Embryonic facial prominence (tissue), 1 donor: ENCODE measurements around the gene BMPR1B.
"Not testable (repeated sequence)": the region's sequence is repeated elsewhere in the genome, so short reads cannot be mapped to it uniquely, and the experiment has no call there.

ENCODE experiments used
- DNase-seq: peaks from one replicate; pipeline ENCODE4 v3.0.0-alpha.2; 2016; ENCODE audit errors: extremely low spot score

Gene BMPR1B

GRCh38 chr4:95087657-95088455 lies 330.1 kb downstream of the BMPR1B start:
- no peak for DNase-seq

DNA sequence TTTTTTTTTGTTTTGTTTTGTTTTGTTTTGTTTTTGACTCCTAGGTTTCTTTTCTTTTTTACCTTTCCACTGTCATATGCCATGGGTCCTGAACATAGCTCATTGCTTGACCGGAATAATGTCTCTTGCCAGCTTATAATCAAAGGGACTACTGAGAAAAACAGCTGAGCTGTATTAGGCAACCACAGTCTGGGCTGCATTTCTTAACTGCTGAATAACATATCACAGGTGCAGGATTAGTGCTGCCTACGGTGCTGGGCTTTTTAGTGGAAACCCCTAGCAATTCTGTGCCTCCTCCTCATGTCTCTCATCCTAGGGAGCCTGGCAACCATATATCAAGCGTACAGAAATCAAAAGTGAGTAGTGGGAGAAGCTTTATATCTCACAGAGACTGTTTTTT lies 333.5 kb downstream of the BMPR1B start:
- no peak for DNase-seq

GRCh38 chr4:95092766-95093165 lies 335.0 kb downstream of the BMPR1B start:
- DNase-seq: no peak

GRCh38 chr4:95093460-95093859 lies 335.7 kb downstream of the BMPR1B start:
- no peak for DNase-seq

DNA sequence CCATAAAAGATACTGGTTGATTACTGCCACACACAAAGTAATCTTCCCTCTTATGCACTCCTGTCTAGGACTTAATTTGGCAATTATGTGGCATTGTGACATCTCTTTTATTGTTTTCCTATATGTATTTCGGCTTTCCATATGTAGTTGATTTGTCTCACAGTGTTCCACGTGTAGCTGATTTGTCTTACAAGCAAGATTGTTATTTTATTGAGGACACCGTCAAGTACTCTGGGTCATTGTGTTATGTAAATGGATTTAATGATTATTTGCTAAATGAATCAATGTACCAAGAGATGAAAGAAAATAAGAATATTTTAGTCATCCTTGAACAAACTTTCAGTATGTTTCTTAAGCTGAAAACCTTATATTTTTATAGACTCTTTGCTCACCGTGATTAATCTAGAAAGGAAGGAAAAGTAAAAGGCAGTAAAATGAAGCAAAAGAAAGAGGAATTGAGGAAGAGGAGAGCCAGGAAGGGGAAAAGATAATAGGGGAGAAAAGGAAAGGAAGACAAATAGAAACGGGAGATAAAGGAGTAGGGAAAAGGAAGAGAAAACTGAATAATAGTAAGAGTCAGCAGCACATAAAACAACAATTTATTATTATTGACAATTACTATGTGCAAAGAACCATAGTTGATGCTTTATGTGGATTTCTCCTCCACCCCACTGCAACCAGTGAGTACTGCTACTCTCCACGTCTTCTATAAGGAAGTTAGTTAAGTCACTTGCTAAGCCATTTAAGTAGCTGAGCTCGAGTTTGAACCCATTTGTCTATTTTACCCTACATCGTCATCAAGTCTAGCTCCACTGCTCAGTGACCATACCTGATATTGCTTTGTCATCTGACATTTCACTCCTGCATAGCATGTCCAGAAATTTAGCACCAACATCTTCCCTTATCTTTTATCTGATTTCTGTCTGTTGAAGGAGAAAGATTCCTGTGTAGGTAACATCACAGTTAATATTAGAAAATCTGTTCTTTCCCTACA lies 336.5 kb downstream of the BMPR1B start:
- DNase-seq: no peak

GRCh38 chr4:95095348-95095974 lies 337.7 kb downstream of the BMPR1B start:
- peak; percentile 16 for DNase-seq

DNA sequence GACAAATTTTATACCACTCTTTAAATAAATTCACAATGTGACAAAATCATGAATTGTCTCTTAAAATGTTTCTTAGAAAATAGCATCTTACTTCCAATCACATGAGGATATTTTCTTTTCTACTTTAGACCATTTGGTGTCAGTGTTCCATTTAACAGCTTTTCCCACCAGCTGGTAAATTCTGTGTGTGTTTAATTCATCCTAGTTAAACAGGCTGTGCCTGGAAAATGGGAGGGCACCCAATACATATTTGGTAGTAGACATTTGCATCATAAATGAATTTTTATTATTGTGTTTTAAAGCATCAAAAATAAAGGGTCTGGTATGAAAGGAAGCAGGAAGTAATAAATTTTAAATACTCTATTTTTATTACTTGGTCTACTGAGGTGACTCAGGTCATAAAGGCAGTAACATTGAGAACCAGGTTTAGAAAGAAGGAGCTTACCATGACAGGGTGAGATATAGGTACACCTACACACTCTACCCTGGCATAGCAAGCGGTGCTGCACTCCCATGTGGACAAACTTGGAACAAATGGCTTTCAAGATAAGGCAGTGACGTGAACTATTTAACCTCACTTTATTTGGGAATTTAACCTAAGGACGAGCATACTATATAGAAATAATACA lies 344.5 kb downstream of the BMPR1B start:
- no peak for DNase-seq

- no peak for DNase-seq
Measured at GRCh38 chr4:95105112-95105511, 347.4 kb downstream of the BMPR1B start.

DNA sequence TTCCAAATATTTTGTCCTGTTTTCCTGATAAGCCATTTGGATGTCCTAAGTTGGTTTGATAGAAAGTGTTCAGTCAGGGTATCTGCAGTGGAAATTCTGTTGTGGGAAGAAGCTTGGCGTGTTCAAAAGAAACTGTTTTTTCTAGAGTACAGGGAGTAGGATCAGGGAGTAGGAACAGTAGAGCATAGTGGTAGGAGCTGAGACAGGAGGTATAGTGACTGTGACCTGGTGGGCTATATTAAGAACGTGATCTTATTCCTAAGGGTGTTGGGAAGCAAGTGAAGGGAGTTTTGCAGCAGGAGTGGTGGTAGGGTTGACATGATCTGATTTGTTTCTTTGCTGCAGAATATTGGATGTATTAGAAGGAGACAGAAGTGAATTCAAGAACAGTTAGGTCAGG lies 348.2 kb downstream of the BMPR1B start:
- no peak for DNase-seq

- no peak for DNase-seq
Measured at GRCh38 chr4:95106408-95106928, 348.7 kb downstream of the BMPR1B start.

- no peak for DNase-seq
Measured at GRCh38 chr4:95107004-95107403, 349.2 kb downstream of the BMPR1B start.

DNA sequence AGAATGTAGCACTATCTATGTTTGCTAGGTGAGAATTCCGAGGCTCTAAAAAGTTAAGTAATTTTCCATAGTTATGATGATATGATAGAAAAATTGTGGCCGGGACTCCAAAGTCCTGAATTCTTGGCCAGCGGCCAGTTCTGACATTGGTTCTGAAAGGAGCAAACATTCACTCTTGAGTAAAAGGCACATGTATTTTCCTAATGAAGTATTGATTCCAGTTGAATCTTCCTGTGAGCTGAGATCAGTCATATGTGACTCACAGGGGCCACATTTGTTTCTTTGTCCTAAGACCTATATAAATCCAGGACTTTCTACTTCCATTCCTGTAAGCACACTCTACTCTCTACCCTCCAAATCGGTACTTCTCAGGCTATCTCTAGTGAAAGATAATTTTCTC lies 349.9 kb downstream of the BMPR1B start:
- DNase-seq: no peak

GRCh38 chr4:95108883-95109421 lies 351.2 kb downstream of the BMPR1B start:
- no peak for DNase-seq

DNA sequence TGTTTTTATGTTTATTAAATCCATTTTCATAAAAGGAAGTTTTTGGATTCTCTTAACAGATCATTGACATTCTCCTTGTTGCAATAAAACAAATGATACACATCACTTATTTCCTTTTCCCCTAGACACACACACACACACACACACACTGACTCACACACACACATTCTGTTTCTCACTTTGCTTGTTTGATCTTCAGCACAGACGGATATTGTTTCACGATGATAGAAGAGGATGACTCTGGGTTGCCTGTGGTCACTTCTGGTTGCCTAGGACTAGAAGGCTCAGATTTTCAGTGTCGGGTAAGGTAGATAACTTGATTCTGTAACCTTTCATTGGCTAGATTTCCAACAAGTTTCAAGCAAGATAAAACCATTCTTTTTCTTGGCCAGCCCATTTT lies 356.8 kb downstream of the BMPR1B start:
- no peak for DNase-seq

GRCh38 chr4:95118497-95118896 lies 360.7 kb downstream of the BMPR1B start:
- DNase-seq: no peak

GRCh38 chr4:95120456-95120855 lies 362.7 kb downstream of the BMPR1B start:
- DNase-seq: no peak

- no peak for DNase-seq
Measured at GRCh38 chr4:95122001-95122400, 364.2 kb downstream of the BMPR1B start.

DNA sequence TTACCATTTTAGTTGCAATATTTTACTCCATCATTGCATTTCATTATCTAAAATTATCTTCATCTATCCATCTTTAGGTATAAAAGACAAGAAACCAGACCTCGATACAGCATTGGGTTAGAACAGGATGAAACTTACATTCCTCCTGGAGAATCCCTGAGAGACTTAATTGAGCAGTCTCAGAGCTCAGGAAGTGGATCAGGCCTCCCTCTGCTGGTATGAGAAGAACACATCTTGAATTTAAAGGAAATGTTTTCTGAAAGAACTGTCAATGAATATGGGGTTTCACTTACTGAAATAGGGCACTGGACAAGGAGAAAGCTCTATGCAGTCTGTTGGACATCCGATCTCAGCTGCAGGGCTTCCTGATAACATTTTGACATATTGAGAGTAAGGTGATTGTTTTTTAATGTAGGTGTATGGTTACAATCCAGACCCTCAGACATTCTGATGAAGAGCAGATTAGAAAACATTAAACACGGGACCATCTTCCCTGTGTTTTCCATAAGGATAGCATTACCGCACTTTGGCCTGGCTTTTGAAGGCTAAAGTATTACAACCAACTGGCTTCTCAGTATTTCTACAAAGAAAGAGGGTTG lies 367.2 kb downstream of the BMPR1B start:
- peak; percentile 25 for DNase-seq

DNA sequence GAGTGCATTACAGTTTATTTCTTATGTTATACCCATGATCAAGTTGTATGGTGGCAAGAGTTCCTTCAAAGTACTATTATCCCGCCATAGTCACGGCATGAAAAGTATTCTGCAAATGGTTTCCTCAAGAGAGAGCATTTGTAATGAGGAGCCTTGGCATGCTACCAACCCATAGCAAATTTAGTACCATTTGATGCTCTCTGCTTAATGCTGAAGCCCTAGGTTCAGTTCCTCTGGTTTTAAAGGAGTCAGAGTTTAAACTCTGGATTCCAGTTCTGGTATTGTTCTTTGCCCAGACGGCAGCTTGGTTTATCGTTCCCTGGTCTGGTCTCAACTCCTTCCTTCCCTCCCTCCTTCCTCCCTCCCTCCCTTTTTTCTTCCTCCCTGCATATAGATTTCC lies 371.3 kb downstream of the BMPR1B start:
- no peak for DNase-seq

DNA sequence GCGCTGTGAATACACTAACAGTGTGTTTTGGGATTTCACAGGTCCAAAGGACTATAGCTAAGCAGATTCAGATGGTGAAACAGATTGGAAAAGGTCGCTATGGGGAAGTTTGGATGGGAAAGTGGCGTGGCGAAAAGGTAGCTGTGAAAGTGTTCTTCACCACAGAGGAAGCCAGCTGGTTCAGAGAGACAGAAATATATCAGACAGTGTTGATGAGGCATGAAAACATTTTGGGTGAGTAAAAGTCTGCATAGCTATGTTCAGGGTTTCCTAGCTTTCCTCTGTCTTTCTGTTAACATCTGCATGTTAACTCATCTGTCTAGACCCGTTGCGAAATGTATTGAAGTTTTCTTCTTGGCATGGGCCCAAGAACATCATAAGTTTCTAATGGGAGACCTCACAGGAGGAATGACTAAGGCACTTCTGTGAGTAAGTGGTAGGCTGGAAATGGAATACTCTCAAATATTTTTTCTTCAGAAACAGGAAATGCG lies 372.1 kb downstream of the BMPR1B start:
- DNase-seq: peak; percentile 45

DNA sequence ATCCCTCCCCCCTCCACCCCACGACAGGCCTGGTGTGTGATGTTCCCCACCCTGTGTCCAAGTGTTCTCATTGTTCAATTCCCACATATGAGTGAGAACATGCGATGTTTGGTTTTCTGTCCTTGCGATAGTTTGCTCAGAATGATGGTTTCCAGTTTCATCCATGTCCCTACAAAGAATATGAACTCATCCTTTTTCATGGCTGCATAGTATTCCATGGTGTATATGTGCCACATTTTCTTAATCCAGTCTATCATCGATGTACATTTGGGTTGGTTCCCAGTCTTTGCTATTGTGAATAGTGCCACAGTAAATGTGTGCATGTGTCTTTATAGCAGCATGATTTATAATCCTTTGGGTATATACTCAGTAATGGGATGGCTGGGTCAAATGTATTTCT lies 376.3 kb downstream of the BMPR1B start:
- not testable (repeated sequence) for DNase-seq
